ENCODE measurements around the gene GPX2. TPM values are rescaled to one million over a fixed set of nuclear protein-coding genes. Genes with fewer than 3 reads are reported as not detected.

Gene GPX2
- total RNA-seq, 1 donor from 2014 or later: not detected

DNA sequence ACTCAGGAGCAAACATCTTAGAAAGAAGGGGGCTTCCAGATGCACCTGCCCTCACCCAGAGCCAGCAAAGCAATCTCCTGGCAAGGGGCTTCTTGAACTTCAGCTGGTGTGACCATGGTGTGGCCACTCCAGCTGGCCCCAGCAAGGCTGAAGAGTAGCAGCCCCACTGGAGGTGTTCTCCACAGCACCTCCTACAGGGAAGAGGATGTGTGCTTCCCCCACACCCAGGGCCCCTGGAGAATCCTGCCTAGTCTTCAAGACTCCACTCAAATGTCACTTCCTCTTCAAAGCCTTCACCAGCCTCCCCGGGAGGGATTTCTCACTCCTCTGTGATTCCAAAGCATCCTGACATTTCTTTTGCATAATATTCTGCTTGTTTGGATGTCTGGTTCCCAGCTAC is 21.1 kb upstream of the GPX2 start:
- intact Hi-C loops (cut with micrococcal nuclease): no loop called here

DNA sequence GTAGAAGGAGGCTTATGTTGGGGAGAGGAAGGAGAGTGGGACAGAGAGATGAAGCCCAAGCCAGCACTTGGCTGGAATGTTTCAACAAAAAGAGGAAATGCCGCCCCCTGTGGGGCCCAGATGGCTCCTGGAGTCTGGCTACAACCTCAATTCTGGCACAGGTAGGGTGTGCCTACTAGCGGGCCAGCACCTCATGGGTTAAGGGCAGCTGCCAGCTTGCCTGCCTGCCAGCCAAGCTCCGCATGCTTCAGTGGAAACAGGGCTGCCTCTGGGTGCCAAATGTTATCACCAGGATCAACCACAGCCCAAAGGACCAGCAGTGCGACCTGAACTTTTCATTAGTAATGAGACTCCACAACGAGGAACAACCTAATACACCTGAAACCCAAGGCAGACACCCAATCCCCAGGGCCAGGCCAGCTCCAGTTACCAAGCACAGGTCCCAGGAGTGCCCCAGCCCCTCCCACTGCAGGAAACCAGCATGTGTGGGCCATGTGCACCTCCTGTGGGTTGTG is 18.3 kb upstream of the GPX2 start:
- intact Hi-C loops (cut with micrococcal nuclease): no loop called here

DNA sequence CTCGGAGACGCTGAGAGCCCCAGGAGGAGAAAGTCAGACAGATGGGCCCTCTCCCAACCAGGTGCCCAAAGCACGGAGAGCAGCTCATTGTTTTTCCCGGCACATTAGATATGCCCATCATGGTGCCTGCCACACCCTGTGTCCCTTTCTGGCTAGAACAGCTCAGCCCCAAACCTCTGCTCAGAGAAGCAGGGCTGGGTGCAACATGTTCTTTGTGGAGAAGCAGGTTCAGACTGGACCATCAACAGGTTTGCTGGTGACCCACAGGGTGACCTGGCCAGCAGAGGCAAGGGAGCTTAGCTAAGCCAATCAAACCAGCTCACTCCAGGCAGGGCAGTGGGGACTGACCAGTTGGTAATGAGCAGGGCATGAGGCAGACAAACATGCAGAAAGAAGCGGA is 16.2 kb upstream of the GPX2 start:
- intact Hi-C loops (cut with micrococcal nuclease): no loop called here

DNA sequence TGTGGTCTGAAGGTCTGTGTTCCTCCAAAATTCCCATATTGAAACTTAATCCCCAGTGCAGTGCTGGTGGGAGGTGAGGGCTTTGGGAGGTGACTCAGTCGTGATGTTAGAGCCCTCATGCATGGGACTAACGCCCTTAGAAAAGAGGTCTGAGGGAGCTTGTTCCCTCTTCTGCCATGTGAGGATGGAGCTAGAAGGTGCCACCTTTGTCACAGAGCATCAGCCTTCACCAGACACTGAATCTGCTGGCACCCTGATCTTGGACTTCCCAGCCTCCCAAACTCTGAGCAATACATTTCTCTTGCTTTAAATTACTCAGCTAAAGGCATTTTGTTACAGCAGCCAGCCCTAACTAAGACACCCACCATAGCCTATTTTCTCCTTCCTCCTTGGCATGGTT is 15.7 kb upstream of the GPX2 start:
- intact Hi-C loops (cut with micrococcal nuclease): no loop called here

DNA sequence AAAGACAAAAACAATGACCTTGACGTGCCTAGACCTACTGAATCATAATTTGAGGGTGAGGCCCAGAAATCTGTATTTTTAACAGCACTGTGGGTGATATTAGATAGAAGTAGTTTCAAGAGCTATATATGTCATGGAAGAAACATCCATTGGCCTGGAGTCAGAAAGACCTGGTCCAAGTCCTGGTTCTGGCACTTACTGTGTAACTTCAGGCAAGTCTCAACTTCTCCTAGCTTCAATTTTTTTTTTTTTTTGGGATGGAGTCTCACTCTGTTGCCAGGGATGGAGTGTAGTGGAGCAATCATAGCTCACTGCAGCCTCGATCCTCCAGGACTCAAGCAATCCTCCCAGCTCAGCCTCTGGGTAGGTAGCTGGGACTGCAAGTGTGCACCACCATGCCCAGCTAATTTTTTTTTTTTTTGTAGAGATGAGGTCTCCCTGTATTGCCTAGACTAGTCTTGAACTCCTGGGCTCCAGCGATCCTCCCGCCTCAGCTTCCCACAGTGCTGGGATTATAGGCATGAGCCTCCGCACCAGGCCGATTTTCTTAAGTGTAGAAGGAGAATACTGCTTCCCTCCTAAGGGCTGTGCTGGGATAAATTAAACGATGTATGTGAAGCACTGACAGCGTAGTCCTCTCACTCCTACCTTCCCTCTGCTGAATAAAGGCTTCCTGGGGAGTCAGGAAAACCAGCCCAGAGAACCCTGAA is 14.3 kb upstream of the GPX2 start:
- intact Hi-C loops (cut with micrococcal nuclease): no loop called here

DNA sequence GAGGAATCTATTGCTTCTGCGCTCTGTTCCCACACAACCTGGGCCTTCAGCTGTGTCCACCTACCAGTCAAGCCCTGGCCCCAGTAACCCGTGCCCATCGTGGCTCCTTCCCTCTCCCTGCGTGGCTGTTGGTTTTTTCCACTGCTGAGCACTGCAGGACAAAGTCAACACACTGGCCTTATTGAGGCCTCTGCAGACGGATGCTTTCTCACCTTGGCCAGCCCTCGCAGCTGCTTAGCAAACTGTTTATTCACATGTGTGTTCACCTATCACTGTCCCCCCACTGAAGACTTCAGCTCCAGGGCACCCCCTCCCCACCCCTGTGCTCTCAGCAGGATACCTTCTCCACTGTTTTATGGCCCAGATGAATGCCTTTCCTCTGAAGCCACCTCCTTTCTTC is 12.8 kb upstream of the GPX2 start:
- intact Hi-C loops (cut with micrococcal nuclease): no loop called here

DNA sequence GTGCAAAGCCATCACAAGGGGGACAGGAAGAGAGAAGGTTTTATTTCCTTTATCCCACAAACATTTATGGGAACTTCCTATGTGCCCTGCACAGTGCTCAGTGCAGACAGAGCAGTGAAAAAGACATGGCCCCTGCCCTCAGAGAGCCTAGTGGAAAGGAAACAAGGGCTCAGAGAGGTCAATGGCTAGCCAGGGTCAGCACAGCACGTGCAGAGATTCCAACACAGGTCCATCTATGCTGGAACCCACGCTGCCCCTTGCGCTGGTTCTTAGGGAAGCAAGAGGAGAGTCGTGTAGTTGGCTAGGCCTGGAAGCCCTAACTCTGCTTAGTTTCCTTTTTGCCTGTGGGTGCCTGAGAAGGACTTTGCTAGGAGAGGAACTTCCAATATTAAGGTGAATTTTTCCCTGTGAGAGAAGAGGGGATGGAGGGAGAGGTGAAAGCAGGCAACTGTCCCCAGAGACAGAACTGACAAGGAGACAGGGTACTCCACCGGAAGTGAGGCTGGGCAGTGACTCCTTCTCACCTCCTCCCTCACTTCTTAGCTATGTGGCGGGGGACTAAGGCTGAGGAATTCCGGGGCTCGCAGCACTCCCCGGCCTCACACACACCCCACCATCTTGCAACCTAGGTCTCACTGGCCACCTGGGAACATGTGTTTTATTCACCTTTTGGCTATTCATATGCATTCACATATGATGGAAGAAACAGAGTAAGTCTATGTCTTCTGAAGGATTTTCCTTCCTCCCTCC is 12.1 kb upstream of the GPX2 start:
- intact Hi-C loops (cut with micrococcal nuclease): no loop called here

DNA sequence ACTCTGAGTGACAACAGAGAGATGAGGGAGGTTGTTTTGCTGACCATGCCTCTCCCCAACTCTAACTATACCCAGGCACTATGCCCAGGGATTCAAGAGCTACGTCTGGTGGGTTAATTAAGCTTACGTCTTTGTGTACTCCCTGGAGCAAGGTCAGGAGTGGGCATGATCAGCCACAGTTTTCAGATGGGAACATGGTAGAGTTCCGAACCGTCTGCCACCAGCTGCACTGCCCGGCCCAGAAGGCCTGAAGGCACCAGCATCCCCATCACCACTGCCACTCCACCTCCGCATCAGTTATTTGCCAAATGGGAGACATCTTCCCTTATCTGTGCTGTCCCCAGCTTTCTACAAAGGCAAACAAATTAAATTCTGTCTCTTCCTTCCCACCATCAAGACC is 11.1 kb upstream of the GPX2 start:
- intact Hi-C loops (cut with micrococcal nuclease): no loop called here

DNA sequence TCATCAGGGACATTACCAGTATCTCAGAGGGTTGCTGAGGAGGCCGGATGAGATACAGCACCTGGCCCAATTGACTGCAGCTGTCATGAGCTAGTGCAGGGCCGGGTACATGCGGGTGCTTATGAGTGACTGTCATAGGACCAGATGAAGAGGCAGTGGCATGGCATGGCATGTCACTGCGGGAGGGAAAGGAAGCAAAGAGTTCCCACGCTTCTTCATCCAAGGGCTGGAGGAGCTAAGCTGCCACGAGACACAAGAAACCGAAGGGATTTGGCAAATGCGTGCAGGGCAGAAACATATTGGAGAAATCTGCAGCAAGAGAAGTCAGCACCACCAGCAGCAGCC is 10.7 kb upstream of the GPX2 start:
- intact Hi-C loops (cut with micrococcal nuclease): no loop called here

DNA sequence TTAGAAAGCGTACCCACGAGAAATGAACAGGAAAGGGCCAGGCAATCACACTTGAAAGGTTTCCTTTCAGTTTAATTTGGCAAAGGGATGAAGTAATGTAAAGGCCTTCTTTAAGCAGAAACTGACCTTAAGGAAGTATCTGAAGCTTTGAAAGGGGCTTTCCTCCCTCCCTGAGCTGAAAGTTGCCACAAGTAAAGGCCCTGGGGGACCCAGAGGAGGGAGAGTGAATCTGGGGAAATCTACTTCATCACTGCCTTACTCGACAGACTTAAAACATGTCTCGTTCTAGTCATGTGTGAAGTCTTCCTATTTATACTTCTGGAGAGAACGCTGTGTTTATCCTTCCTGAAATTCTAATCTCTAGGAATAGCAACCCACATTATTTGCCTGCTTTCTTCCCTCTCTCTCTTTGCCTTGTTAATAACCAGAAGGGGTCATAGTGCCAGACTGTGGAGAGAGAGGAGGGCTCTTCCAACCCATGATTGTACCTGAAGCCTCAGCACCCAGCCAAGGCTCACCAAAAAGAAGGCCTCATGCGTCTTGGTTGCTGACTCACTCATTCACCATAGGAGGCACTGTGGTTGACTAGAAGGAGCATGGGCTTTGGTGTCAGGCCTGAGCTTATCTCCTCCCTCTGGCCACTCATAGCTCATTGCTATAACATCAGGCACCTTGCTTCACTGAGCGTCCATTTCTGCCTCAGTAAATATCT is 10.2 kb upstream of the GPX2 start:
- intact Hi-C loops (cut with micrococcal nuclease): no loop called here

DNA sequence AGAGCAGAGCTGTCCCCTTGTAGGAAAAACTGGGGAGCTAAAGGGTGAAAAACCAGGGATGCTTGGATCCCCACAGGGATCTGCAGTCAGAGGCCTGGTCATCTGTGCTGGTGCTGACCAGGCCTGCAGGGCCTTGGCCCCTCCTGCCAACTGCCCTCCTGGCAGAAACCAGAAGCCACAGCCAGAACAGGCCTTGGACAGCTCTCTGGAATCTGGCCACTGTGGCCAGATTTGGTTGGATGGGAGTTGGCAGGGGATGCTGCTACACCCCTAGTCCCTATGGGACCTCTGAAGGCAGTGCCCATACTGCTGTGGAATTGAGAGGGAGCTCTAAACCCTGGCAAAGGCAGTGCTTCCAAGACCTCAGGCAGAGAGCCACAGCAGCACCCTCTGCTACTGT is 9.2 kb upstream of the GPX2 start:
- intact Hi-C loops (cut with micrococcal nuclease): no loop called here

DNA sequence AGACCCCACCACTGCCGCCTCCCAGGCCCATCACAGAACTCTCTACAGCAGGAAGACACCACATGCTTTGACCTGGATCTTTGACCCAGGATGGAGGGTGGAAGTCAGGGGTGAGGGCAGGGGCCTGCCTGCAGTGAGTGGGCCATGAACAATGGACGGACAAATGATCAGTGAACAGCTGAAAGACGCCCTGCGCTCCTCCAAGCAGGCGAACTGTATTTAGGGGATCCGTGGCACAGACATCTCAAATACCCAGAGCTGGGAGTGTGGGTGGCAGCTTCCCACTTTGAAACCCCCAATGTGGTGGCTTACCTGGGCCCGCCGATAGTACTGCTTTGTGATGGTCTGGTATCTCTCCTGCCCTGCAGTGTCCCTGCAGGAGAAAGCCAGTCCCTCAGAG is 8.7 kb upstream of the GPX2 start:
- intact Hi-C loops (cut with micrococcal nuclease): no loop called here

DNA sequence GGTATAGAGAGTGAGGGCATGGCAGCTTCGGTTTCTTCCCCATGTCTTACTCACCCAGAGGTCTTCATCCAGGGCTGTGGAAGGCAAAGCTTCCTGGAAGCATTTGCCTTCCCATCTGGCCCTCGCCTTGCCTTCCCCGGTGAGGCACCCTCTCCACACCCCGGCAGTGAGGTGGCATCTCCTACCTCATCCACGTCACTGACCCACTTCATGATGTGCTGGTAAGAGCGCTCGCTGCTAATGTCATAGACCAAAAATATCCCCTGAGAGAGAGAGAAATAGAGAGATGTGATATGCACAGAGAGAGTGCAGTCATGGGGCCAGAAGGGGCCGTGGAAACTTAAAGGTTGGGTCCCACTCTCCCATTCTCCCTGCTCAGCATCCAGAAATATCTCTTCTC is 8.3 kb upstream of the GPX2 start:
- intact Hi-C loops (cut with micrococcal nuclease): no loop called here

DNA sequence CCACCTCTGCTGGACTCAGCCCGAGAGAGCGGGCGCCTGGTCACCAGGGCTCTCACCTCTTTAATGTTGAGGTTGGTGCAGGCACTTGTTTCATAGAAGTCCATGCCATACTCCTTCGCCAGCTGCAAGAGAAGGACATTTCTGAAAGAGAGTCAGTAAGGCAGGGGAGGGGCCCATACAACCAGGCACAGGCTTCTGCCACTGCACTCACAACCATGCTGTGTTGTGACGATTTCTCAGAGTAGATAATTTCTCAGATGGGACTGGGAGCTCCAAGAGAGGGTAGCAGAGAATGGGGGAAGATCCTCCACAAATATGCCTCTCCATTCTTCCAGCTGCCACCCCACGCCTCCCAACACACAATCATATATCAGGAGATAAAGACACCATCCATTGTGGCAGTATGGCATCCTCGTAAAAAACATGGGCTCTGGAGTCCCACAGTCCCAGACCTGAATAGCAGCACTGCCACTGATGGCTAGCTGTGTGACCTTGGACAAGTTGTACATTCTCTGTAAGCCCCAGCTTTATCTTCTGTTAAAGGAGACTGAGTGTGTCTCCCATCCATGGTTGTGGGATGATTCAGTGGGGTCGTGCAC is 6.2 kb upstream of the GPX2 start:
- intact Hi-C loops (cut with micrococcal nuclease): no loop called here

DNA sequence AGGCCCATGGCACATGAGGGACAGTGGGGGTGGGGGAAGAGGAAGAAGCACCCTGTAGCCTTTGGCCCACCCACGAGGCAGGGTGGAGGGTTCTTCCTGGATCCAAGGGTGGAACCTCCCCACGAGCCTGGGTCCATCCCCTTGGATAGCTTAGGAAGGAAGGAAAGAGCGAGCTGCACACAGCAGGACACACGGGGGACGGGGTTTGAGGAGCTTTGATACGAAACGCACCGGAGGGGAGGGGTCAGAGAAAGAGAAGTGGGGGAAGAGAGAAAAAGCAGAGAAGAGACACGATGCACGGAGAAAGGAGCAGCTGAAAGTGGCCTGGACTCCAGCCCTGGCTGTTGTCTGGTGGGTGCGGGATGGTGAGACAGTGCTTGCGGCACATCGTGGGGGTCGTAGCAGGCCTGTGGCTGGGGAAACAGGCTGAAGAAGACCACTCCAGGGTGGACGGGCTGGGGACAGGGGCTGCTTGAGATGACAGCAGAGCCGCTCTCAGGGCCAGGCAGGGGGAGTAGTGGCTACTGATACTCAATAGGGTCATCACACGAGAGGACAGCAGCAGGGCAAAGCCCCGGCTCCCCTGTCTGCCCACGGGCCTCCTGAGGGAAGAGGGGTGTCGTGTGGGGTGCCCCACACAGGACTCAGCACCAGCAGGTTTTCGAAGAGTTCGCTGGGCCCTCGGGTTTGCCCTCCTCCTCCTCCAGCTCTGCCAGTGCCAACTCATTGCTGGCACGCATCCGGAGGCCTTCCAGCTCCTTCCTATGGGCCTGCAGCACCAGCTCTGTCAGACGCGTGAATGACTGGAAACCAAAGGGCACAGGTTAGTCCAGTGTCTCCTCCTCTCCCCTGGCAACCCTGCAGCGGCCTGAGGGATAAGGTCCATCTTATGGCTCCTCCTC is 5.4 kb upstream of the GPX2 start:
- intact Hi-C loops (cut with micrococcal nuclease): no loop called here

DNA sequence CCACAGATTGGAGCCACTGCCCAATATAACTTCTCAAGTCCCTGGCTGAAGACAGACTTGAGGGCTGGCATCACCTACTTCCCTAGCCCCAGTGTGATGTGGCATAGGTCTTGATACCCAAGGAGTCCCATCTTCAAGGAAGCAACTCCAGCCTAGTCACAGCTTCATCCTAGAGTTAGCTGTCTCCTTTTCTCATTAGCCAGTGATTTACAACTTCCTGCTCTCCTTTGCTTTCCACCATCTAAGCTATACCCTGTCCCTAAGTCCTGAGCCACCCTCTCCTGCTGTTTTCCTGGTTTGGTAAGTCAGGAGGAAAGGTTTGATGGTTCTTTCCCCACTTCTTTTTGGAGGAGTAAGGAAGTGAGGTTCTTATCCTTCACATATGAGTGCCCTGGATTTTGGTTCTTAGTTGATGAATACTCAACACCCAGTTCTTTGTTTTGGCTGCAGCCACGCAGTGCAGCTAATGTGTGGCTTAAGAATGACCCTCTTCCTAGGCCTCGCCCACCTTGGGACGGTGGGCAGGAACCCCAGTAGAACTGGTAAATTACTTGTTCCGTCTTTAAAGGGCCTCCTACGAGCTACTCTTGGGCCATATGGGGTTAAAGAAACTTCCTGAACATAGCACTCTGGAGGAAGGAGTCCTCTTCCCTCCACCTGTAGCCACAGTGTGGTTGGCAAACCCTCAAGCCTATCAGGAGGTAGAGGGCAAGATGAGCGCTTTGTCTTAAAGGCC is 3.9 kb upstream of the GPX2 start:
- intact Hi-C loops (cut with micrococcal nuclease): no loop called here

DNA sequence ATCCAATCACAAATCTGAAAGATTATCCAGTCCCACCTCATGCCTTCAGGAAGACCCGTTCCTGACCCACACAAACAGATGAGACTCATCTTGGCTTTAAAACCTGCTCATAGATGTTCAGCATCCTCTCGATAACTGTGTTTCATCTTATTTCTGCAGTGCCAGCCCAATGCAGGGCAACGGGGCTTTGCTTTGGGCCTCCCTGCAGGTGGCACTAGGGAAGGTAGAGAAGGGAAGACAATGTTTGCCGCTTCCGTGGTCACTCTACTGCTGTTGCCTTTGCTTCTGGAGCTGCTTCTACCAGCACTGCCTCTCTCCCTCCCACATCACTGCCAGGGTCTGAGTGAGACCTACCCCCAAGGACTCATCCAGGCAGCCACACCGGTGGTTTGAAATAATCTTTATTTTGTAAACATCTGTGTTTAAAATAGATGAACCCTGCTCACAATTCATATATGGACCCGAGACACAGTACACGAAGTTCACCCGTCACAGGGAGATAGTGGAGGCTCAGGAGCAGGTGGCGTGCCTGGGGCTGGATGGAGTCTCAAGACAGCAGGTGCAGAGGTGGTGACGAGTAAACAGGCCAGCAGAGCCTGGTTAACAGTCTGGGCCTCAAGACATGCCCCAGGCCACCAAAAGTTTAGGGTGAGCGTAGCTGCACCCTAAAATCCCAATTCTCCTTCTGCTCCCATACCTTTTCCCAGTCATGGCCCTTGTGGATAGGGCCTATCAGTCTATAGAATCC is 3.1 kb upstream of the GPX2 start:
- intact Hi-C loops (cut with micrococcal nuclease): no loop called here

DNA sequence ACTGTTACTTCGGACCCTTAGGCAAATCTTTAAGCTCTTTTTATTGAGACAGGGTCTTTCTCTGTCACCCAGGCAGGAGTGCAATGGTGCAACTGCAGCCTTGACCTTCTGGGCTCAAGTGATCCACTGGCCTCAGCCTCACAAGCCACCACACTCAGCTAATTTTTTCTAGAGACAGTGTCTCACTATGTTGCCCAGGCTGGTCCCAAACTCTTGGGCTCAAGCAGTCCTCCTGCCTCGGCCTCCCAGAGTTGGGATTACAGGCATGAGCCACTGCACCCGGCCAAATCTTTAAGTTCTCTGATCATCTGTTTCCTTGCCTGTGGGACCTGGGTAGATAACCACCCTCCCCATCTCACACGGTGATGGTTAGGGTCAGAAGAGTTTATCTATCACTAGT is 2.3 kb upstream of the GPX2 start:
- intact Hi-C loops (cut with micrococcal nuclease): no loop called here

DNA sequence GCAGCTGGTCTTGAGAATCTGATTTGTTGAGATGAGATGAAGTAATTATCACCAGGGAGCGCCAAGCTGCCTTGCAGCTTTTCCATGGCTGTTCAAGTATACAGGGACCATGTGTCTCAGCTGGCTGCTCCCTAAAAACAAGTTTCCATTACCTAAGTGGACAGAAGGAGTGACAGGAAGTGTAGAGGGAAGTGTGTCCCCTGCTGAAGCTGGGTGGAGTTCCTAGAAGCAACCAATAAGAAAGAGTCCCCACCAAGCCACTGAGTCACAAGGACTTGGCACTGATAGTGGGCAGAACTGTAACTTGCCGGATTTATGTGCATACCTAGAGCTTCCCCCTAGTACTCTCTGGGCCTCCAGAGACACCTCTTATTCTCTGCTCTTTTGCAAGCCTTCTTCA is 1.5 kb upstream of the GPX2 start:
- intact Hi-C loops (cut with micrococcal nuclease): no loop called here

DNA sequence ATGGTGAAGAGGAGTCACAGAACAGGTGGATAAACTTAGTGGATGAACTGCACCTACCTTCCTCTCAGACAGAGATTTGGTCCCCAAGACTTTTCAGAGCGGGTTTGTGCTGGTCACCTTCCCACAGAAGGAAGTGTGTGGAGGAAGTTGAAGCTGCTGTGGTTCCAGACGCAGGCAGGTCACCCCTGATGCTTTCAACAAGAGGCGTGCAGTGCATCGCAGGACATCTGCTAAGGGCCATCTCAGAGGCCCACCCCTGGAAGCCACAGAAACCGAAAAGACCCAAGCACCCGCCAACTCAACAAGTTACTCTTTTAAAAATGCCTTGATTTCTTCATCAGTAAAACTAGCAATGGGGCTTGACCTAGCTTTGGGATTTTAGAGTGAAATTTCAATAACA is 1.0 kb upstream of the GPX2 start:
- intact Hi-C loops (cut with micrococcal nuclease): no loop called here
